ENCODE measurements around the gene RSPH1.

DNA sequence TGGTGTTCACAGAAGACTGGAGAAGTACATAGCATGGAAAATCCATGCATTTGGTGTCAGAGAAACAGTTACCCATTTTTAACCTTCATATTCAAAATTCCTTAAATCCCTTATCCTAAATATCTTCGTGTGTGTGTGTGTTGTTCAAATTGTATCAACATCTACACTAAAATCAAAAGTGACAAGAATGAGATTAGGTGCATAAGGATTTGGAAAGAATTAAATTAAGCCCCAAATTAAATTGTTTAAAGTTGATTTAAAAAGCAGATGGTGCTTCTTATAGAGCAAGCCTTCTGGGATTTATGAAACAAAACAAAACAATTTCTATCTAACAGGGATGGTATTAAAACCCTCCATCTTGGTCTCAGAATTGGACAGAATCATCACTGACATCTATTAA is 4.7 kb downstream of the RSPH1 start:
- TF ChIP-seq EGR1 (IDR thresholded peaks at IDR 0.05; ENCODE audit: low read depth): no peak
- TF ChIP-seq, protein P1, sequence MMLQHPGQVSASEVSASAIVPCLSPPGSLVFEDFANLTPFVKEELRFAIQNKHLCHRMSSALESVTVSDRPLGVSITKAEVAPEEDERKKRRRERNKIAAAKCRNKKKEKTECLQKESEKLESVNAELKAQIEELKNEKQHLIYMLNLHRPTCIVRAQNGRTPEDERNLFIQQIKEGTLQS (IDR thresholded peaks at IDR 0.05): no peak
- TF ChIP-seq YY1 (IDR thresholded peaks at IDR 0.05; ENCODE audit: extremely low read depth, insufficient replicate concordance, low read depth, low read length): no peak
- TF ChIP-seq MAX (IDR thresholded peaks at IDR 0.05): no peak
- TF ChIP-seq, protein P2, sequence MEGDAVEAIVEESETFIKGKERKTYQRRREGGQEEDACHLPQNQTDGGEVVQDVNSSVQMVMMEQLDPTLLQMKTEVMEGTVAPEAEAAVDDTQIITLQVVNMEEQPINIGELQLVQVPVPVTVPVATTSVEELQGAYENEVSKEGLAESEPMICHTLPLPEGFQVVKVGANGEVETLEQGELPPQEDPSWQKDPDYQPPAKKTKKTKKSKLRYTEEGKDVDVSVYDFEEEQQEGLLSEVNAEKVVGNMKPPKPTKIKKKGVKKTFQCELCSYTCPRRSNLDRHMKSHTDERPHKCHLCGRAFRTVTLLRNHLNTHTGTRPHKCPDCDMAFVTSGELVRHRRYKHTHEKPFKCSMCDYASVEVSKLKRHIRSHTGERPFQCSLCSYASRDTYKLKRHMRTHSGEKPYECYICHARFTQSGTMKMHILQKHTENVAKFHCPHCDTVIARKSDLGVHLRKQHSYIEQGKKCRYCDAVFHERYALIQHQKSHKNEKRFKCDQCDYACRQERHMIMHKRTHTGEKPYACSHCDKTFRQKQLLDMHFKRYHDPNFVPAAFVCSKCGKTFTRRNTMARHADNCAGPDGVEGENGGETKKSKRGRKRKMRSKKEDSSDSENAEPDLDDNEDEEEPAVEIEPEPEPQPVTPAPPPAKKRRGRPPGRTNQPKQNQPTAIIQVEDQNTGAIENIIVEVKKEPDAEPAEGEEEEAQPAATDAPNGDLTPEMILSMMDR (IDR thresholded peaks at IDR 0.05 in 2 of 3, conservative IDR thresholded peaks at IDR 0.05 in 1 of 3; ENCODE audit: borderline replicate concordance in 1 of 3, insufficient read depth in 1 of 3, low read depth in 2 of 3, low read length in 2 of 3): no peak
- TF ChIP-seq POLR2A (IDR thresholded peaks at IDR 0.05; ENCODE audit: borderline replicate concordance, extremely low read depth, insufficient read depth, insufficient read length): no peak
- TF ChIP-seq EZH2 (IDR thresholded peaks at IDR 0.05): no peak
- TF ChIP-seq SIN3A (IDR thresholded peaks at IDR 0.05; ENCODE audit: low read depth): no peak
- TF ChIP-seq EZH2phosphoT487 (IDR thresholded peaks at IDR 0.05; ENCODE audit: borderline replicate concordance): no peak
- no peak for TF ChIP-seq SP1 (IDR thresholded peaks at IDR 0.05; ENCODE audit: low read depth)
